ENCODE results near the gene PKD1L1.

- TF ChIP-seq CTCF (IDR thresholded peaks at IDR 0.05) (no peak), POLR2A (IDR thresholded peaks at IDR 0.05) (no peak)
Observed at GRCh38 chr7:47763063-47763974, 184.9 kb downstream of the PKD1L1 start.

Data from heart left ventricle (tissue), 13 donors.